ENCODE results near the gene DENND10. TPM values are rescaled to one million over a fixed set of nuclear protein-coding genes. Genes with fewer than 3 reads are reported as not detected.

DENND10 gene
- total RNA-seq: 10 to 100 TPM; 32.3 to 53.8 (median 41.3) TPM
- 10 to 100 TPM; 29.9 to 34.5 TPM for polyA plus RNA-seq
- long read RNA-seq, donor 1, transcript FAM45A-201 (9 exons, 1,648 nt): major isoform, 105 of 283 reads
- long read RNA-seq, donor 1, partial matches to known transcripts: 13 of 283 reads
- long read RNA-seq, donor 1, other reads (novel, unspliced or antisense): 165 of 283 reads
- long read RNA-seq, donor 2, transcript FAM45A-201 (9 exons, 1,648 nt): major isoform, 10 of 426 reads
- long read RNA-seq, donor 2, partial matches to known transcripts: 416 of 426 reads
- long read RNA-seq, donor 2, other reads (novel, unspliced or antisense): 0 of 426 reads
- long read RNA-seq, donor 3, transcript FAM45A-201 (9 exons, 1,648 nt): major isoform, 21 of 59 reads
- long read RNA-seq, donor 3, partial matches to known transcripts: 5 of 59 reads
- long read RNA-seq, donor 3, other reads (novel, unspliced or antisense): 32 of 59 reads

GRCh38 chr10:119103903-119104653 lies at the start of gene DENND10:
DENND10 (plus strand) TSS chr10:119104113; CDS start chr10:119104143, 30 bp downstream.
- DNase-seq: peak; percentile 82 to 91 (median 86)
- H3K27ac ChIP-seq: peak within 1 kb of the TSS in 1 of 2 donors; percentile 45
- intact Hi-C loops (cut with DNase I): loop anchor here in 1 of 4 donors (10.0 kb wide), 1 partner anchor 61 kb away; the partner anchor contains the start of gene SFXN4
- H3K4me1 ChIP-seq (ENCODE audit: insufficient read depth): peaks cover 7% of the 10 kb centered on the region
- TF ChIP-seq, protein P1, sequence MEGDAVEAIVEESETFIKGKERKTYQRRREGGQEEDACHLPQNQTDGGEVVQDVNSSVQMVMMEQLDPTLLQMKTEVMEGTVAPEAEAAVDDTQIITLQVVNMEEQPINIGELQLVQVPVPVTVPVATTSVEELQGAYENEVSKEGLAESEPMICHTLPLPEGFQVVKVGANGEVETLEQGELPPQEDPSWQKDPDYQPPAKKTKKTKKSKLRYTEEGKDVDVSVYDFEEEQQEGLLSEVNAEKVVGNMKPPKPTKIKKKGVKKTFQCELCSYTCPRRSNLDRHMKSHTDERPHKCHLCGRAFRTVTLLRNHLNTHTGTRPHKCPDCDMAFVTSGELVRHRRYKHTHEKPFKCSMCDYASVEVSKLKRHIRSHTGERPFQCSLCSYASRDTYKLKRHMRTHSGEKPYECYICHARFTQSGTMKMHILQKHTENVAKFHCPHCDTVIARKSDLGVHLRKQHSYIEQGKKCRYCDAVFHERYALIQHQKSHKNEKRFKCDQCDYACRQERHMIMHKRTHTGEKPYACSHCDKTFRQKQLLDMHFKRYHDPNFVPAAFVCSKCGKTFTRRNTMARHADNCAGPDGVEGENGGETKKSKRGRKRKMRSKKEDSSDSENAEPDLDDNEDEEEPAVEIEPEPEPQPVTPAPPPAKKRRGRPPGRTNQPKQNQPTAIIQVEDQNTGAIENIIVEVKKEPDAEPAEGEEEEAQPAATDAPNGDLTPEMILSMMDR (IDR thresholded peaks at IDR 0.05): peak in 1 of 3 donors; percentile 29
- TF ChIP-seq EP300 (IDR thresholded peaks at IDR 0.05): no peak
- peak; percentile 73 for TF ChIP-seq POLR2A (IDR thresholded peaks at IDR 0.05)
- H3K36me3 ChIP-seq: no peaks in the 10 kb centered on the region
- no peaks in the 10 kb centered on the region for H3K27me3 ChIP-seq
- H3K9me3 ChIP-seq: no peaks in the 10 kb centered on the region
- peak within 1 kb of the TSS; percentile 62 for H3K4me3 ChIP-seq
- WGBS, 3 donors: 0 to 1% (median 1%) methylated on average over 6 to 90 of the region's 91 CpGs

DNA sequence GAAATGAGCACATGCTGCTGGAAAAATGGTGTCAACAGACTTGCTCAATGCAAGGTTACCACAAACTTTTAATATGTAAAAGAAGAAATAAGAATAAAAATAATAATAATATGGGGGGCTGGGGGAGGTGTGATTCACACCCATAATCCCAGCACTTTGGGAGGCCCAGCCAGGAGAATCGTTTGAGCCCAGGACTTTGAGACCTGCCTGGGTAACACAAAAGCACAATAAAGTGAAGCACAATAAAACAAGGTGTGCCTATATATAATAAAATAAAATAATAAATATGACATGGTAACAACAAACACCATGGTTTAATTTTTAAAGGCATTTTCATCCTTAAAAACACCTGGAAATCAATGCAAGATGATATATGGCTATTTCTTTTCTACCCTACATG lies 48.4 kb upstream of the DENND10 start:
- H3K27me3 ChIP-seq: no peaks in the 10 kb centered on the region
- intact Hi-C loops (cut with DNase I): no loop called here
- no peak overlapping the region for H3K27ac ChIP-seq
- H3K36me3 ChIP-seq: peaks cover 3% of the 10 kb centered on the region
- no peak overlapping the region for H3K4me3 ChIP-seq
- no peak for DNase-seq
- no peaks in the 10 kb centered on the region for H3K4me1 ChIP-seq (ENCODE audit: insufficient read depth)
- no peaks in the 10 kb centered on the region for H3K9me3 ChIP-seq
- TF ChIP-seq, protein P1 (IDR thresholded peaks at IDR 0.05): no peak
- TF ChIP-seq POLR2A (IDR thresholded peaks at IDR 0.05) (no peak), EP300 (IDR thresholded peaks at IDR 0.05) (no peak)
- 73 to 90% (median 88%) methylated on average over 1 of the region's 1 CpG for WGBS, 3 donors

DNA sequence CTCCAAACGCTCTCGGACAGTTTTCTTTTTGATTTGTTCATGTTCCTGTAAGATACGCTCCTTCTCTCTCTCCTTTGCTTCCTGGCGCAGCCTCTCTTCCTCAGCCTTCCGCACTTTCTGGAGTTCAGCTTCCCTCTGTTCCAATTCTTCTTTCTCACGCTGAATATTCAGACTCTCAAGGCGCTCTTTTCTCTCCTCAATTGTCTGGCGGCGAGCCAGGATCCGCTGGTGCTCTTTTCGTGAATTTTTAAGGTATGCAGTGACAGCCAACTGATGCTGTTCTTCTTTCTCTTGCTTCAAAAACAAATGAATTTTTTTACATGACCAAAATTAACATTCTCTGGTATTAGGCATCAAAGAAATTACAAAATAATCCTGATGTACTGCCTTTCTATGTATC lies 45.9 kb upstream of the DENND10 start:
- 86 to 89% (median 87%) methylated on average over 11 of the region's 11 CpGs for WGBS, 3 donors
- peaks cover 3% of the 10 kb centered on the region for H3K36me3 ChIP-seq
- TF ChIP-seq EP300 (IDR thresholded peaks at IDR 0.05): no peak
- TF ChIP-seq, protein P1 (IDR thresholded peaks at IDR 0.05): no peak
- TF ChIP-seq POLR2A (IDR thresholded peaks at IDR 0.05): no peak
- no peak for DNase-seq
- H3K27me3 ChIP-seq: no peaks in the 10 kb centered on the region
- H3K9me3 ChIP-seq: no peaks in the 10 kb centered on the region
- no peak overlapping the region for H3K4me3 ChIP-seq
- H3K27ac ChIP-seq: no peak overlapping the region
- intact Hi-C loops (cut with DNase I): no loop called here
- H3K4me1 ChIP-seq (ENCODE audit: insufficient read depth): no peaks in the 10 kb centered on the region

- intact Hi-C loops (cut with DNase I): no loop called here
- Histone ChIP-seq H3K27ac (no peak overlapping the region), H3K36me3 (peaks cover 3% of the 10 kb centered on the region), H3K4me3 (no peak overlapping the region), H3K27me3 (no peaks in the 10 kb centered on the region), H3K4me1 (ENCODE audit: insufficient read depth) (no peaks in the 10 kb centered on the region), H3K9me3 (no peaks in the 10 kb centered on the region)
- WGBS, 3 donors: 79 to 82% (median 80%) methylated on average over 4 of the region's 4 CpGs
- no peak for DNase-seq
- TF ChIP-seq, protein P1 (IDR thresholded peaks at IDR 0.05): no peak
- TF ChIP-seq EP300 (IDR thresholded peaks at IDR 0.05): no peak
- no peak for TF ChIP-seq POLR2A (IDR thresholded peaks at IDR 0.05)
Observed at GRCh38 chr10:119059557-119059956, 44.4 kb upstream of the DENND10 start.

Data from ovary (tissue), 10 donors.